Bronchial epithelial cell (primary cell): ENCODE measurements around the gene BICC1. TPM values are rescaled to one million over a fixed set of nuclear protein-coding genes. Genes with fewer than 3 reads are reported as not detected.

ENCODE experiments used
- DNase-seq: peaks from one replicate; pipeline ENCODE4 v3.0.0-alpha.2; 2010; ENCODE audit warnings: low read depth
- FAIRE-seq: peaks from 2 replicates; lab custom pipeline; 2011; peaks lifted over from hg19 to GRCh38; lab: Jason Lieb, UNC
- H3K27me3 ChIP-seq: 2 replicates; pipeline ENCODE4 v1.5.1; 2011; ENCODE audit warnings: low read length; ENCODE audit not compliant: control insufficient read depth, insufficient read depth
- H3K36me3 ChIP-seq: 2 replicates; pipeline ENCODE4 v1.5.1; 2011; ENCODE audit warnings: low read length; ENCODE audit not compliant: control insufficient read depth, insufficient read depth
- H3K4me3 ChIP-seq: 2 replicates; pipeline ENCODE4 v1.5.1; 2011; ENCODE audit warnings: mild to moderate bottlenecking, low read depth, low read length, control low read depth
- total RNA-seq: library from RNA; depleted of rRNA; stranded (reverse); fragments of >200 nt; gene quantifications from 2 replicates; pipeline ENCODE4 v1.2.1, GENCODE V29; 2014
- TF ChIP-seq, protein P1 (sequence below): IDR thresholded peaks from 2 replicates; pipeline ENCODE4 v1.5.1; 2011; ENCODE audit warnings: mild to moderate bottlenecking, moderate library complexity, low read length, control low read depth, inconsistent platforms; ENCODE audit not compliant: insufficient read depth, severe bottlenecking

Gene BICC1, protein sequence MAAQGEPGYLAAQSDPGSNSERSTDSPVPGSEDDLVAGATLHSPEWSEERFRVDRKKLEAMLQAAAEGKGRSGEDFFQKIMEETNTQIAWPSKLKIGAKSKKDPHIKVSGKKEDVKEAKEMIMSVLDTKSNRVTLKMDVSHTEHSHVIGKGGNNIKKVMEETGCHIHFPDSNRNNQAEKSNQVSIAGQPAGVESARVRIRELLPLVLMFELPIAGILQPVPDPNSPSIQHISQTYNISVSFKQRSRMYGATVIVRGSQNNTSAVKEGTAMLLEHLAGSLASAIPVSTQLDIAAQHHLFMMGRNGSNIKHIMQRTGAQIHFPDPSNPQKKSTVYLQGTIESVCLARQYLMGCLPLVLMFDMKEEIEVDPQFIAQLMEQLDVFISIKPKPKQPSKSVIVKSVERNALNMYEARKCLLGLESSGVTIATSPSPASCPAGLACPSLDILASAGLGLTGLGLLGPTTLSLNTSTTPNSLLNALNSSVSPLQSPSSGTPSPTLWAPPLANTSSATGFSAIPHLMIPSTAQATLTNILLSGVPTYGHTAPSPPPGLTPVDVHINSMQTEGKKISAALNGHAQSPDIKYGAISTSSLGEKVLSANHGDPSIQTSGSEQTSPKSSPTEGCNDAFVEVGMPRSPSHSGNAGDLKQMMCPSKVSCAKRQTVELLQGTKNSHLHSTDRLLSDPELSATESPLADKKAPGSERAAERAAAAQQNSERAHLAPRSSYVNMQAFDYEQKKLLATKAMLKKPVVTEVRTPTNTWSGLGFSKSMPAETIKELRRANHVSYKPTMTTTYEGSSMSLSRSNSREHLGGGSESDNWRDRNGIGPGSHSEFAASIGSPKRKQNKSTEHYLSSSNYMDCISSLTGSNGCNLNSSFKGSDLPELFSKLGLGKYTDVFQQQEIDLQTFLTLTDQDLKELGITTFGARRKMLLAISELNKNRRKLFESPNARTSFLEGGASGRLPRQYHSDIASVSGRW
- 0.13 and 1.1 TPM in 2 replicates for total RNA-seq

DNA sequence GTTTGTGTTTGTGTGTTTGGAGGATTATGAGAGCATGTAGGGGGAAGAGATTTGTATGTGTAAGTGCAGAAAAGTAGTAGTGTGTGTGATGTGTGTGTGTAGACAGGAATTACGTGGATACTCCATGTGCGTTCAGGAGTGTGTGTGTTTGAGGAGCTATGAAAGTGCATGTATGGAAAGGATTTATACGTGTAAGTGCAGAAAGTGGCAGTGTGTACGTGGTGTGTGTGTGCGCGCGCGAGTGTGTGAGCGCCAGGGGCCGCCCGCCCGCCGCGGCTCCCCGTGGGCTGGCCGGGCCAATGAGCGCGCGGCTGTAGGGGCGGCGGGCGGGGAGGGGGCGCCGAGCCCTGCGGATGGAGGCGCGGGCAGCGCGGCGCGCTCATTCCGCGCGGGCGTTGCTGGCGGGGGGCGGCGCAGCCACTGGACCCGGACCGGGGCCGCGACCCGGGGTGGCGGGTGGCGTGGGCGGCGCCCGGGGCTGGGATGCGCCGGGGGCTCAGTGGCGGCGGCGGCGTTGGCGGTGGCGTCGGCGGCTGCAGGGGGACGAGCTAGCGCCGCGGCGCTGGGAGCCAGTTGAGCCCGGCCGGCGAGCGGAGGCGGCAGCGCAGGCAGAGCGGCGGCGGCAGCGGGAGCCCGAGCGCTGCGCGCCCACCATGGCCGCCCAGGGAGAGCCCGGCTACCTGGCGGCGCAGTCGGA, at the start of gene BICC1:
TSS of gene BICC1 (plus strand) at position 382 of the 697 bp plus-strand sequence. CDS start at position 654, 272 bp downstream.
- FAIRE-seq (no peak), DNase-seq (peak; percentile 23)
- TF ChIP-seq, protein P1, sequence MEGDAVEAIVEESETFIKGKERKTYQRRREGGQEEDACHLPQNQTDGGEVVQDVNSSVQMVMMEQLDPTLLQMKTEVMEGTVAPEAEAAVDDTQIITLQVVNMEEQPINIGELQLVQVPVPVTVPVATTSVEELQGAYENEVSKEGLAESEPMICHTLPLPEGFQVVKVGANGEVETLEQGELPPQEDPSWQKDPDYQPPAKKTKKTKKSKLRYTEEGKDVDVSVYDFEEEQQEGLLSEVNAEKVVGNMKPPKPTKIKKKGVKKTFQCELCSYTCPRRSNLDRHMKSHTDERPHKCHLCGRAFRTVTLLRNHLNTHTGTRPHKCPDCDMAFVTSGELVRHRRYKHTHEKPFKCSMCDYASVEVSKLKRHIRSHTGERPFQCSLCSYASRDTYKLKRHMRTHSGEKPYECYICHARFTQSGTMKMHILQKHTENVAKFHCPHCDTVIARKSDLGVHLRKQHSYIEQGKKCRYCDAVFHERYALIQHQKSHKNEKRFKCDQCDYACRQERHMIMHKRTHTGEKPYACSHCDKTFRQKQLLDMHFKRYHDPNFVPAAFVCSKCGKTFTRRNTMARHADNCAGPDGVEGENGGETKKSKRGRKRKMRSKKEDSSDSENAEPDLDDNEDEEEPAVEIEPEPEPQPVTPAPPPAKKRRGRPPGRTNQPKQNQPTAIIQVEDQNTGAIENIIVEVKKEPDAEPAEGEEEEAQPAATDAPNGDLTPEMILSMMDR: no peak
- no peaks in the 10 kb centered on the region for H3K36me3 ChIP-seq
- H3K27me3 ChIP-seq: no peaks in the 10 kb centered on the region
- peak within 1 kb of the TSS; percentile 69 for H3K4me3 ChIP-seq

DNA sequence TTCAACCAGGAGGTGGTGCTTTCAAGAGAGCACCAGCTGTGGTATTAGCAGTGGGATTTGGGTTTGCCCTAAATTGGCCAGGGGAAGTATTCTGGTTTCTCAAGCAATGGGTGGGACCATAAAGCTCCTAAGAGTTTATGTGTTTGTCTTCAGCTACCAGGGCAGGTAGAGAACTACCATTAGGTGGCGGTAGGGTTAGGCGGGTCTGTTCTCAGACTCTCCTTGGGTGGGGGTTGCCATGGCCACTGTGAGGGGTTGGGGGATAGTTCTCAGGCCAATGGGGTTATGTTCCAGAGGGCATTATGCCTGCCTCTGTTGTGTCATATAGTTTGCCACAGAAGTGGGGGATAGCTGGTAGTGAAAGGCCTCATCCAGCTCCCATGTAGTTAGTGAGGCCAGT, 47.7 kb upstream of the BICC1 start:
- H3K27me3 ChIP-seq: no peaks in the 10 kb centered on the region
- no peaks in the 10 kb centered on the region for H3K36me3 ChIP-seq
- no peak overlapping the region for H3K4me3 ChIP-seq
- TF ChIP-seq, protein P1: no peak
- FAIRE-seq (no peak), DNase-seq (no peak)

DNA sequence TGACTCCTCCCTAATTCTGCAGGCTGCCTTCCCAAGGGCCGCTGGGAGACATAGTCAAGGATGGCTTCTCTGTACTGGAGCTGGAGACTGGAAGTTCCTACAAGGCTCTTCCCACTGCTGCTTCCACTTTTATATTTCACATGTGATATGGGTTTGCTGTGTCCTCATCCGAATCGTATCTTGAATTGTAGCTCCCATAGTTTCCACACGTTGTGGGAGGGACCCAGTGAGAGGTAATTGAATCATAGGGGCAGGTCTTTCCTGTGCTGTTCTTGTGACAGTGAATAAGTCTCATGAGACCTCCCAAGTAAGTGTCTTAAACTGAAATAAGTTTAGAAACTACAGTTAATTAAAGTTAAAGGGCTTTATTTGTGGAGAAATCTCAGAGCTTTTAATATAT, 47.0 kb upstream of the BICC1 start:
- DNase-seq: peak; percentile 17
- Histone ChIP-seq H3K4me3 (no peak overlapping the region), H3K27me3 (no peaks in the 10 kb centered on the region), H3K36me3 (no peaks in the 10 kb centered on the region)
- TF ChIP-seq, protein P1: no peak
- FAIRE-seq: no peak

DNA sequence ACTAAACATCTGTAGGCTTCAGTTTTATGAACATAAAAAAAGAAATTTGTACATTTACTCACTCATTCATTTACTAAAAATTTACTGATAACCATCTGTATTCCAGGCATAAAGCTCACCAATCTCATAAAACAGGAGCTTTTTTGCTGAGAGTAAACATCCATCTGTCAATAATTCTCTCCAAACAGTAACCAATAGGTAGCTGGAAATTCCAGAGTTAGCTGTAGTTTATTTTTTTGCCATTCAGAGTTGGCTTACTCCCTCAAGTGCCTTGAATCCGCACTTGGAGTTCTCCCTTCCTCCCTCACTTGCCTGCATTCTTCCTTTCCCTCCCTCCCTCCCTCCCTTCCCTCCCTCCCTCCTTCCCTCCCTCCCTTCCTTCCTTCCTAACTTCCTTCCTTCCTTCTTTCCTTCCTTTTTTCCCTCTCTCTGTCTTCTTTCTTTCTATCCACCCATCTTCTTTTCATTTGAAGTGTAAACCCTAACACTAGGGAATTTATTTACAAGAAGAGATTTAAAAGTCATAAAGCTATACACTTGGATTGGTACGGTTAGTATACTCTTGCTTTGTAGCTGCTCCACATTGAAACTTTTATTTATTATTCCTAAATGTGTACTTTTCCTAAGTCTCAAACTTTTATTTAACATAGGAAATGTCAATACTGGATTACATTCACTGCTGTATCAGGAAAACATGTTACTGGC, 44.6 kb upstream of the BICC1 start:
- H3K27me3 ChIP-seq: no peaks in the 10 kb centered on the region
- no peak overlapping the region for H3K4me3 ChIP-seq
- FAIRE-seq (no peak), DNase-seq (no peak)
- H3K36me3 ChIP-seq: no peaks in the 10 kb centered on the region
- TF ChIP-seq, protein P1: no peak

DNA sequence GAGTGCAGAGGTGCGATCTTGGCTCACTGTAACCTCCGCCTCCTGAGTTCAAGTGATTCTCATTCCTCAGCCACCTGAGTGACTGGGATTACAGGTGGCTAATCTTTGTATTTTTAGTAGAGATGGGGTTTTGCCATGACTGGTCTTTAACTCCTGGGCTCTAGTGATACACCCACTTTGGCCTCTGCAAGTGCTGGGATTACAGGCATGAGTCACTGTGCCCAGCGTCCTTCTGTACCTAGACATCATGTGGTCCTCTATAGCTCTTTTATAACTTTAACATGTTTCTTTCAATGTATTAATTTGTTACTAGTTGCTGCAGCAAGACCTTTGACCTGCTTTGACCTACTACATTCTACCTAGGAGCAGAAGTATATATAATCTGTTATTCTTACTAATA, 38.7 kb upstream of the BICC1 start:
- peak; percentile 54 for DNase-seq
- TF ChIP-seq, protein P1: no peak
- H3K4me3 ChIP-seq: no peak overlapping the region
- no peaks in the 10 kb centered on the region for H3K27me3 ChIP-seq
- H3K36me3 ChIP-seq: no peaks in the 10 kb centered on the region
- FAIRE-seq: no peak
